NT2/D1 (cell line): ENCODE data around the gene FAM53A.

ENCODE experiments used
- SUZ12 ChIP-seq: IDR thresholded peaks from 2 replicates; pipeline ENCODE4 v1.6.1; 2011; ENCODE audit not compliant: insufficient read length, insufficient read depth; ENCODE audit errors: extremely low read depth
- YY1 ChIP-seq: IDR thresholded peaks from 2 replicates; pipeline ENCODE4 v1.6.1; 2011; ENCODE audit not compliant: insufficient read length, insufficient read depth

DNA sequence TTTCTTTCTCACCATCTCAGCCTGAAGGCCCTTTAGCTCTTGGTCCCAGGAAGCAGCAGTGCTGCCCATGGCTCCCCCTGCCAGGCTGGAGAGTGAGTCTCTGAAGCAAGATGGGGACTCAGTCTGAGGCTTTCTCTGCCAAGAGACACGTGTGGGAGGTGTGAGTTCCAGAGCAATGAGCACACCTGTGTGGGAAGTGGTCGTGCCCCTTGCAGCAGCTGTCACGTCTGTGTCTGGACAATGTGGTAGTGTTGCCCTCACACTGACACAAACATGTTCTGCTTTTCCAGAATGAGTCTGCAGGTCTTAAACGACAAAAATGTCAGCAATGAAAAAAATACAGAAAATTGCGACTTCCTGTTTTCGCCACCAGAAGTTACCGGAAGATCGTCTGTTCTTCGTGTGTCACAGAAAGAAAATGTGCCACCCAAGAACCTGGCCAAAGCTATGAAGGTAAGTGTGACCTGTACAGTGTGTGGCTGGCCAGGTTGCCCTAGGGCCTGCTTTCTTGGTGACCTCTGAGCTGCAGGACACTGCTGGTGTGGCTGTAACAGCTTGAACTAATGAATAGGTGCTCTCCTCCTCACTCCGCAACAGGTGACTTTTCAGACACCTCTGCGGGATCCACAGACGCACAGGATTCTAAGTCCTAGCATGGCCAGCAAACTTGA lies 39.2 kb upstream of the FAM53A start:
- no peak for TF ChIP-seq YY1
- TF ChIP-seq SUZ12: no peak
